Measurements from ENCODE around the gene AKAP1. TPM values are rescaled to one million over a fixed set of nuclear protein-coding genes. Genes with fewer than 3 reads are reported as not detected.

Gene AKAP1
- total and polyA plus RNA-seq, 7 donors: 42.3 to 231 (median 95.5) TPM

GRCh38 chr17:57090560-57091185 is 5.6 kb downstream of the AKAP1 start:
- 27 to 41% (median 27%) methylated on average over 4 of the region's 4 CpGs for WGBS, 3 donors
- intact Hi-C loops (cut with DNase I): no loop called here
- H3K36me3 ChIP-seq (ENCODE audit: insufficient read depth in 1 of 2, low read depth in 1 of 2): no peaks in the 10 kb centered on the region
- peak overlapping the region; percentile 24 for H3K4me3 ChIP-seq
- TF ChIP-seq CTCF (IDR thresholded peaks at IDR 0.05): no peak
- DNase-seq: no peak
- ATAC-seq: peak; percentile 14 to 34 (median 25)
- H3K9me3 ChIP-seq: no peaks in the 10 kb centered on the region
- H3K27me3 ChIP-seq (ENCODE audit: insufficient read depth in 3 of 3, low read length in 2 of 3): no peaks in the 10 kb centered on the region
- peak overlapping the region; percentile 95 for H3K27ac ChIP-seq
- peaks cover 88% of the 10 kb centered on the region for H3K4me1 ChIP-seq

GRCh38 chr17:57091186-57091618 is 6.2 kb downstream of the AKAP1 start:
- no peak for TF ChIP-seq CTCF (IDR thresholded peaks at IDR 0.05)
- no peaks in the 10 kb centered on the region for H3K9me3 ChIP-seq
- intact Hi-C loops (cut with DNase I): no loop called here
- H3K27me3 ChIP-seq (ENCODE audit: insufficient read depth in 3 of 3, low read length in 2 of 3): no peaks in the 10 kb centered on the region
- DNase-seq (peak; percentile 77 to 94), ATAC-seq (peak; percentile 92 to 95 (median 94))
- peak overlapping the region; percentile 24 for H3K4me3 ChIP-seq
- H3K4me1 ChIP-seq: peaks cover 94% of the 10 kb centered on the region
- H3K36me3 ChIP-seq (ENCODE audit: insufficient read depth in 1 of 2, low read depth in 1 of 2): no peaks in the 10 kb centered on the region
- peak overlapping the region; percentile 95 for H3K27ac ChIP-seq
- WGBS, 3 donors: 33 to 42% (median 34%) methylated on average over 5 of the region's 5 CpGs

GRCh38 chr17:57092171-57092570 is 7.1 kb downstream of the AKAP1 start:
- DNase-seq (no peak), ATAC-seq (no peak)
- no peaks in the 10 kb centered on the region for H3K27me3 ChIP-seq (ENCODE audit: insufficient read depth in 3 of 3, low read length in 2 of 3)
- H3K27ac ChIP-seq: peak overlapping the region; percentile 95
- 24 to 64% (median 50%) methylated on average over 2 of the region's 2 CpGs for WGBS, 3 donors
- peaks cover 98% of the 10 kb centered on the region for H3K4me1 ChIP-seq
- no peak overlapping the region for H3K4me3 ChIP-seq
- intact Hi-C loops (cut with DNase I): no loop called here
- no peaks in the 10 kb centered on the region for H3K36me3 ChIP-seq (ENCODE audit: insufficient read depth in 1 of 2, low read depth in 1 of 2)
- no peak for TF ChIP-seq CTCF (IDR thresholded peaks at IDR 0.05)
- H3K9me3 ChIP-seq: no peaks in the 10 kb centered on the region

GRCh38 chr17:57092779-57093178 is 7.7 kb downstream of the AKAP1 start:
- H3K4me1 ChIP-seq: peaks cover 98% of the 10 kb centered on the region
- no peak for TF ChIP-seq CTCF (IDR thresholded peaks at IDR 0.05)
- no peaks in the 10 kb centered on the region for H3K9me3 ChIP-seq
- H3K36me3 ChIP-seq (ENCODE audit: insufficient read depth in 1 of 2, low read depth in 1 of 2): no peaks in the 10 kb centered on the region
- H3K27me3 ChIP-seq (ENCODE audit: insufficient read depth in 3 of 3, low read length in 2 of 3): no peaks in the 10 kb centered on the region
- whole genome bisulfite sequencing, 3 donors: 54 to 75% (median 62%) methylated on average over 8 of the region's 8 CpGs
- ATAC-seq (no peak), DNase-seq (no peak)
- intact Hi-C loops (cut with DNase I): no loop called here
- no peak overlapping the region for H3K4me3 ChIP-seq
- H3K27ac ChIP-seq: peak overlapping the region; percentile 95

All from psoas muscle (tissue), 8 donors.